HEK293 (cell line): Measurements from ENCODE around the gene RETREG3.

Source experiments
- CTCF ChIA-PET: fragments of 350-600 bp; formaldehyde crosslinking; extraction: SDS; loops from one replicate; lab custom pipeline; 2021; ENCODE audit warnings: antibody characterized with exemption; lab: Yijun Ruan, JAX
- POLR2A ChIA-PET: fragments of 300-600 bp; formaldehyde crosslinking; extraction: SDS; loops from one replicate; lab custom pipeline; 2020; ENCODE audit warnings: antibody characterized with exemption, inconsistent platforms; lab: Yijun Ruan, JAX
- H3K27ac ChIP-seq: fragments of 200-500 bp; sonication (Bioruptor generic); 2 replicates; pipeline ENCODE4 v1.5.1; 2014; ENCODE audit warnings: low read depth, low read length, control low read depth, inconsistent platforms; ENCODE audit errors: extremely low read depth
- H3K36me3 ChIP-seq, 2 experiments: fragments of 200-500 bp in 1 of 2; sonication (Bioruptor generic) in 1 of 2; 1 replicate in 1 of 2; 2 replicates in 1 of 2; pipeline ENCODE4 v1.5.1; 2014 to 2017; ENCODE audit warnings: inconsistent platforms in 2 of 2, low read length in 2 of 2; ENCODE audit not compliant: control insufficient read depth in 2 of 2, insufficient read depth in 1 of 2
- H3K4me1 ChIP-seq: fragments of 200-500 bp; sonication (Bioruptor generic); 2 replicates; pipeline ENCODE4 v1.5.1; 2014; ENCODE audit warnings: mild to moderate bottlenecking, low read length, inconsistent platforms; ENCODE audit not compliant: control insufficient read depth, insufficient read depth
- H3K4me3 ChIP-seq: 2 replicates; pipeline ENCODE4 v1.5.1; 2011; ENCODE audit warnings: low read depth, mild to moderate bottlenecking, control low read depth, low read length, moderate library complexity
- H3K9me3 ChIP-seq: fragments of 200-500 bp; sonication (Bioruptor generic); 2 replicates; pipeline ENCODE4 v1.5.1; 2014; ENCODE audit warnings: low read depth, low read length, inconsistent platforms; ENCODE audit not compliant: control insufficient read depth, insufficient read depth
- SETDB1 ChIP-seq: IDR thresholded peaks from one replicate; pipeline ENCODE4 v1.6.1; 2017; ENCODE audit warnings: mild to moderate bottlenecking, low read length, moderate library complexity, mixed read lengths; ENCODE audit not compliant: insufficient read length
- ZIC2 ChIP-seq: fragments of 450-650 bp; formaldehyde crosslinking; IDR thresholded peaks from 2 replicates; pipeline ENCODE4 v1.5.1; 2016; ENCODE audit warnings: missing biosample characterization, missing genetic modification characterization
- ZNF16 ChIP-seq: fragments of 450-650 bp; formaldehyde crosslinking; IDR thresholded peaks from 2 replicates; pipeline ENCODE4 v1.5.1; 2016; ENCODE audit warnings: low read depth, missing biosample characterization, missing genetic modification characterization
- ZNF280D ChIP-seq: fragments of 450-650 bp; formaldehyde crosslinking; IDR thresholded peaks from 2 replicates; pipeline ENCODE4 v1.5.1; 2016; ENCODE audit warnings: missing biosample characterization, missing genetic modification characterization
- ZNF426 ChIP-seq: fragments of 450-650 bp; formaldehyde crosslinking; IDR thresholded peaks from 2 replicates; pipeline ENCODE4 v1.5.1; 2017; ENCODE audit warnings: missing biosample characterization, missing genetic modification characterization, mild to moderate bottlenecking, inconsistent platforms, moderate library complexity
- ZNF510 ChIP-seq: fragments of 450-650 bp; formaldehyde crosslinking; IDR thresholded peaks from 2 replicates; pipeline ENCODE4 v1.5.1; 2018; ENCODE audit warnings: mild to moderate bottlenecking, missing genetic modification characterization, missing biosample characterization; ENCODE audit not compliant: insufficient replicate concordance
- ZNF561 ChIP-seq: fragments of 450-650 bp; IDR thresholded peaks from 2 replicates; pipeline ENCODE4 v1.5.1; 2018; ENCODE audit warnings: missing biosample characterization, missing genetic modification characterization, borderline replicate concordance
- ZNF585B ChIP-seq: fragments of 450-650 bp; formaldehyde crosslinking; IDR thresholded peaks from 2 replicates; pipeline ENCODE4 v1.5.1; 2016; ENCODE audit warnings: missing biosample characterization, missing genetic modification characterization
- ZNF623 ChIP-seq: fragments of 450-650 bp; formaldehyde crosslinking; IDR thresholded peaks from 2 replicates; pipeline ENCODE4 v1.5.1; 2016; ENCODE audit warnings: missing biosample characterization, missing genetic modification characterization
- ZNF660 ChIP-seq: fragments of 450-650 bp; IDR thresholded peaks from 2 replicates; pipeline ENCODE4 v1.5.1; 2018; ENCODE audit warnings: missing biosample characterization, mild to moderate bottlenecking, missing genetic modification characterization
- ZSCAN16 ChIP-seq: fragments of 450-650 bp; formaldehyde crosslinking; IDR thresholded peaks from 2 replicates; pipeline ENCODE4 v1.5.1; 2016; ENCODE audit warnings: missing biosample characterization, missing genetic modification characterization
- TF ChIP-seq, protein P1 (sequence below): fragments of 450-650 bp; formaldehyde crosslinking; IDR thresholded peaks from 2 replicates; pipeline ENCODE4 v1.5.1; 2016; ENCODE audit warnings: missing biosample characterization, missing genetic modification characterization

RETREG3 gene

DNA sequence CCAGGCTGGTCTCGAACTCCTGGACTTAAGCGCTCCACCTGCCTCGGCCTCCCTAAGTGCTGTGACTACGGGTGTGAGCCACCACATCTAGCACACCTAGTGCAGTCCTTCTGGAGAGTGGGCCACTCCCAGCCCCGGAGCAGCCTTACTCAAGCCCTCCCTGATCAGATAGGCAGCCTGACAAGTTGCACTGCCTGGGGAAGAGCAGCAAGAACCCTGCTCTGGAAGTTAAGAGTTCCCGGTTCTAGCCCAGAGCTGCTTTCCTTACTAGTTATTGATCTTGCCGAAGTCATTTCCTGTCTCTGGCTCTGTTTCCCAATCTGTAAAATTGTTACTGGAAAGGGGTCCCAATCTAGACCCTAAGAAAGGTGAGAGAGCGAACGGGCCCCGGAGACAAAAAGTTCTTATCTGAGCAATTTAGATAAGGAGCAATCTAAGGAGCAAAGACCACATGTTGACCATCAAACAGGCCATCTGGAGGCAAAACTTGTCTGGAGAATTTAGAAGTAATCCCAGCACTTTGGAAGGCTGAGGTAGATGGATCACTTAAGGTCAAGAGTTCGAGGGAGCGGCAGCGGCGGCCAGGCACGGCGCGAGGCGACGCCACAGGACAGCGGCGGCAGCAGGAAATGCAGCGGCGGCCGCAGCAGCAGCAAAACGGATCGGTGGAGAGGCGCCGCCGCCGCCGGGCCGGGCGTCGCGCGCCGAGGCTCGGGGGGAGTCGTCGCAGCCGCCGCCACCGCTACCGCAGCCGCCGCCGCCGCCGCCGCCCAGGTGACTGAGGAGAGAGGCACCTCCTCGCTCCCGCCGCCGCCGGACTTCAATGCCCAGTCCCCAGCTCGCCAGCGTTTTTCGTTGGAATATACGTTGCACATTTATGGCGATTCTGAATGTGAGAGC, 77.5 kb downstream of the RETREG3 start (continued):
- TF ChIP-seq, protein P1, sequence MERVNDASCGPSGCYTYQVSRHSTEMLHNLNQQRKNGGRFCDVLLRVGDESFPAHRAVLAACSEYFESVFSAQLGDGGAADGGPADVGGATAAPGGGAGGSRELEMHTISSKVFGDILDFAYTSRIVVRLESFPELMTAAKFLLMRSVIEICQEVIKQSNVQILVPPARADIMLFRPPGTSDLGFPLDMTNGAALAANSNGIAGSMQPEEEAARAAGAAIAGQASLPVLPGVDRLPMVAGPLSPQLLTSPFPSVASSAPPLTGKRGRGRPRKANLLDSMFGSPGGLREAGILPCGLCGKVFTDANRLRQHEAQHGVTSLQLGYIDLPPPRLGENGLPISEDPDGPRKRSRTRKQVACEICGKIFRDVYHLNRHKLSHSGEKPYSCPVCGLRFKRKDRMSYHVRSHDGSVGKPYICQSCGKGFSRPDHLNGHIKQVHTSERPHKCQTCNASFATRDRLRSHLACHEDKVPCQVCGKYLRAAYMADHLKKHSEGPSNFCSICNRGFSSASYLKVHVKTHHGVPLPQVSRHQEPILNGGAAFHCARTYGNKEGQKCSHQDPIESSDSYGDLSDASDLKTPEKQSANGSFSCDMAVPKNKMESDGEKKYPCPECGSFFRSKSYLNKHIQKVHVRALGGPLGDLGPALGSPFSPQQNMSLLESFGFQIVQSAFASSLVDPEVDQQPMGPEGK (tag by site-specific recombination) = no peak
- TF ChIP-seq ZNF561 (tag by site-specific recombination) = peak; percentile 71; the same call in 1 of the 2 replicates
- no peak for TF ChIP-seq ZNF623 (tag by site-specific recombination)

- peaks cover 22% of the 10 kb centered on the region for H3K4me1 ChIP-seq
- no peak overlapping the region for H3K4me3 ChIP-seq
- POLR2A ChIA-PET = interaction anchor here (0.6 to 1.9 kb wide), 6 partner anchors 11 to 255 kb away, joined by 3 to 12 read pairs (median 4); partner anchors contain the start of genes CAVIN1 and STAT5B
- no peaks in the 10 kb centered on the region for H3K9me3 ChIP-seq
- CTCF ChIA-PET = interaction anchor here (0.6 to 3.4 kb wide), 11 partner anchors 11 to 219 kb away, joined by 3 to 22 read pairs (median 5); no protein-coding TSS in a partner anchor
- peak overlapping the region; percentile 70 for H3K27ac ChIP-seq
- no peak for TF ChIP-seq ZNF16
- no peak for TF ChIP-seq ZNF585B (tag by site-specific recombination)
- no peak for TF ChIP-seq ZNF426 (tag by site-specific recombination)
- peak; percentile 24; the same call in 1 of the 2 replicates for TF ChIP-seq ZIC2
- no peak for TF ChIP-seq ZNF660 (tag by site-specific recombination)
- no peak for TF ChIP-seq ZNF280D (tag by site-specific recombination)
- no peak for TF ChIP-seq ZNF510
- TF ChIP-seq SETDB1 = peak; percentile 14
- TF ChIP-seq ZSCAN16 = peak; percentile 99
- TF ChIP-seq, all 188 proteins: peak for 3
- H3K36me3 ChIP-seq = no peaks in the 10 kb centered on the region
Measured at GRCh38 chr17:42530952-42531454, 78.2 kb downstream of the RETREG3 start.
